ENCODE data around the gene SETD7. TPM values are rescaled to one million over a fixed set of nuclear protein-coding genes. Genes with fewer than 3 reads are reported as not detected.

SETD7 gene
- total and polyA plus RNA-seq, 2 donors from 2014 or later, result 6.5 to 29.1 TPM

DNA sequence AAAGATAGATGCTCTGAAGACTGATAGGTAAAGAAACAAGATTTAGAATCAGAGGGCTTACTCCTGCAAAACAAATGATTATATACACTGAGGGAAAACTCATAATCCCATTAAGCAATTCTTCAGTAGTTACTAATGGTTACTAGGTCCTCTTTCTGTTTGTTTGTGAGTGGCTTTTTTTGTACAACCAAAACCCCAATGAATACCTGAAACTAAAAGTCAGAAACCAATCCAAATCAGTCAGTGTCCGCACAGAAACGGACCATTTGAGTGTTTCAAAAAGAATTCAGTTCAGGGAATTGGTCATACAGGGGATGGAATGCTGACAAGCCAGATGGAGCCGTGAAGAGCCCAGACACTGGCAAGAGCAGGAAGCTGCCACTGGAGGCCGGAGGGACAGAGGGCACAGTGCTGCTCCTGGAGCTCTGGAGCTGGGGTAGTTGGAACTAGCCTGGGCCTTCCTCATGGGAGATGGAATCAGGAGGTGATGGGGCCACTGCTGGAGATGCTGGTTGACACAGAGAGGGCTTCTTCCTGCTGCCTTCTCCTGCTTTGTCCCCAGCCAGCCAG, 31.9 kb downstream of the SETD7 start:
- Histone ChIP-seq H3K27me3 (ENCODE audit: control insufficient read depth, insufficient read depth, low read length) (no peaks in the 10 kb centered on the region), H3K4me3 (ENCODE audit: low read length in 3 of 3) (no peak overlapping the region), H3K9ac (ENCODE audit: low read length in 3 of 3) (no peak overlapping the region), H3K27ac (ENCODE audit: low read depth in 2 of 2, low read length in 2 of 2) (no peak overlapping the region), H3K4me1 (ENCODE audit: control insufficient read depth in 2 of 3, insufficient read depth in 2 of 3, low read depth in 1 of 3, low read length in 3 of 3) (peaks cover 0 to 2% (median 0%) of the 10 kb centered on the region in 3 donors), H3K9me3 (ENCODE audit: control insufficient read depth in 2 of 3, insufficient read depth in 1 of 3, low read length in 3 of 3) (no peaks in the 10 kb centered on the region), H3K36me3 (ENCODE audit: control insufficient read depth in 2 of 3, insufficient read depth in 3 of 3, low read length in 3 of 3) (peaks cover 3 to 5% (median 4%) of the 10 kb centered on the region in 3 donors)
- TF ChIP-seq, protein P1, sequence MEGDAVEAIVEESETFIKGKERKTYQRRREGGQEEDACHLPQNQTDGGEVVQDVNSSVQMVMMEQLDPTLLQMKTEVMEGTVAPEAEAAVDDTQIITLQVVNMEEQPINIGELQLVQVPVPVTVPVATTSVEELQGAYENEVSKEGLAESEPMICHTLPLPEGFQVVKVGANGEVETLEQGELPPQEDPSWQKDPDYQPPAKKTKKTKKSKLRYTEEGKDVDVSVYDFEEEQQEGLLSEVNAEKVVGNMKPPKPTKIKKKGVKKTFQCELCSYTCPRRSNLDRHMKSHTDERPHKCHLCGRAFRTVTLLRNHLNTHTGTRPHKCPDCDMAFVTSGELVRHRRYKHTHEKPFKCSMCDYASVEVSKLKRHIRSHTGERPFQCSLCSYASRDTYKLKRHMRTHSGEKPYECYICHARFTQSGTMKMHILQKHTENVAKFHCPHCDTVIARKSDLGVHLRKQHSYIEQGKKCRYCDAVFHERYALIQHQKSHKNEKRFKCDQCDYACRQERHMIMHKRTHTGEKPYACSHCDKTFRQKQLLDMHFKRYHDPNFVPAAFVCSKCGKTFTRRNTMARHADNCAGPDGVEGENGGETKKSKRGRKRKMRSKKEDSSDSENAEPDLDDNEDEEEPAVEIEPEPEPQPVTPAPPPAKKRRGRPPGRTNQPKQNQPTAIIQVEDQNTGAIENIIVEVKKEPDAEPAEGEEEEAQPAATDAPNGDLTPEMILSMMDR (IDR thresholded peaks at IDR 0.05; ENCODE audit: borderline replicate concordance, extremely low read depth, insufficient read depth), result no peak
- no peak for DNase-seq
- intact Hi-C loops (cut with DNase I), result no loop called here
- FAIRE-seq, result no peak

- TF ChIP-seq, protein P1 (IDR thresholded peaks at IDR 0.05; ENCODE audit: borderline replicate concordance, extremely low read depth, insufficient read depth), result no peak
- H3K9me3 ChIP-seq (ENCODE audit: control insufficient read depth in 2 of 3, insufficient read depth in 1 of 3, low read length in 3 of 3), result no peaks in the 10 kb centered on the region
- FAIRE-seq (no peak), DNase-seq (no peak)
- intact Hi-C loops (cut with DNase I), result no loop called here
- H3K9ac ChIP-seq (ENCODE audit: low read length in 3 of 3), result no peak overlapping the region
- H3K27me3 ChIP-seq (ENCODE audit: control insufficient read depth, insufficient read depth, low read length), result no peaks in the 10 kb centered on the region
- no peaks in the 10 kb centered on the region for H3K4me1 ChIP-seq (ENCODE audit: control insufficient read depth in 2 of 3, insufficient read depth in 2 of 3, low read depth in 1 of 3, low read length in 3 of 3)
- no peak overlapping the region for H3K27ac ChIP-seq (ENCODE audit: low read depth in 2 of 2, low read length in 2 of 2)
- peaks cover 3 to 5% (median 4%) of the 10 kb centered on the region in 3 donors for H3K36me3 ChIP-seq (ENCODE audit: control insufficient read depth in 2 of 3, insufficient read depth in 3 of 3, low read length in 3 of 3)
- no peak overlapping the region for H3K4me3 ChIP-seq (ENCODE audit: low read length in 3 of 3)
Observed at GRCh38 chr4:139523076-139523475, 32.9 kb downstream of the SETD7 start.

DNA sequence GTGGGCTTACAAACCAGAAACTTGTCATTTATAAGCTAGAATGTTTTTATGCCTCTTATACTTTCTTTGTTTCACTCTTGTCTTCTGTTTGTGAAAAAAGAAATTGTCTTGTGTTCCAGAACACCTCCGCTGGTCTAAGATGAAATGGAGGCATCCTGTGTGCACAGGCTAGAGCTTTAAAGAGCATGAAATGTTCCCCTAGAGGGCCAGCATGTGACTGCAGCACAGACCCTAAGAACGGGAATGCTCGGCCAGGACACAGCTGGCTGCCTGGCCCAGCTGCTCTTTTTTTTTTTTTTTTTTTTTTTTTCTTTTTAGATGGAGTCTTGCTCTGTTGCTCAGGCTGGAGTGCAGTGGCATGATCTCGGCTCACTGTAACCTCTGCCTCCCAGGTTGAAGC, 33.6 kb downstream of the SETD7 start:
- TF ChIP-seq, protein P1 (IDR thresholded peaks at IDR 0.05; ENCODE audit: borderline replicate concordance, extremely low read depth, insufficient read depth), result no peak
- intact Hi-C loops (cut with DNase I), result no loop called here
- H3K27me3 ChIP-seq (ENCODE audit: control insufficient read depth, insufficient read depth, low read length), result no peaks in the 10 kb centered on the region
- no peaks in the 10 kb centered on the region for H3K4me1 ChIP-seq (ENCODE audit: control insufficient read depth in 2 of 3, insufficient read depth in 2 of 3, low read depth in 1 of 3, low read length in 3 of 3)
- FAIRE-seq (no peak), DNase-seq (no peak)
- H3K27ac ChIP-seq (ENCODE audit: low read depth in 2 of 2, low read length in 2 of 2), result no peak overlapping the region
- H3K36me3 ChIP-seq (ENCODE audit: control insufficient read depth in 2 of 3, insufficient read depth in 3 of 3, low read length in 3 of 3), result peaks cover 5 to 8% (median 7%) of the 10 kb centered on the region in 3 donors
- H3K9me3 ChIP-seq (ENCODE audit: control insufficient read depth in 2 of 3, insufficient read depth in 1 of 3, low read length in 3 of 3), result no peaks in the 10 kb centered on the region
- no peak overlapping the region for H3K9ac ChIP-seq (ENCODE audit: low read length in 3 of 3)
- no peak overlapping the region for H3K4me3 ChIP-seq (ENCODE audit: low read length in 3 of 3)

All from kidney (tissue), 14 donors.